ENCODE results near the gene EXTL1.

EXTL1 gene

GRCh38 chr1:26044971-26045721 is 23.6 kb downstream of the EXTL1 start:
- DNase-seq, result no peak

GRCh38 chr1:26045722-26046245 is 24.2 kb downstream of the EXTL1 start, which contains the start of gene SLC30A2:
TSS of gene SLC30A2 (minus strand) at chr1:26046118. CDS start at chr1:26045896, 222 bp downstream.
- DNase-seq, result no peak

GRCh38 chr1:26046246-26047095 is 24.9 kb downstream of the EXTL1 start:
- no peak for DNase-seq

GRCh38 chr1:26047278-26047874 is 25.8 kb downstream of the EXTL1 start:
- DNase-seq, result no peak

- no peak for DNase-seq
Observed at GRCh38 chr1:26049531-26050247, 28.1 kb downstream of the EXTL1 start.

GRCh38 chr1:26050248-26050640 is 28.7 kb downstream of the EXTL1 start:
- DNase-seq, result no peak

GRCh38 chr1:26053718-26054560 is 32.4 kb downstream of the EXTL1 start:
- no peak for DNase-seq

GRCh38 chr1:26055041-26055440 is 33.5 kb downstream of the EXTL1 start:
- DNase-seq, result no peak

GRCh38 chr1:26057189-26057588 is 35.6 kb downstream of the EXTL1 start:
- DNase-seq, result no peak

- DNase-seq, result no peak
Observed at GRCh38 chr1:26058052-26058595, 36.5 kb downstream of the EXTL1 start.

GRCh38 chr1:26059906-26060305 is 38.3 kb downstream of the EXTL1 start:
- DNase-seq, result no peak

GRCh38 chr1:26060832-26061574 is 39.4 kb downstream of the EXTL1 start:
- no peak for DNase-seq

GRCh38 chr1:26064553-26064952 is 43.0 kb downstream of the EXTL1 start:
- no peak for DNase-seq

GRCh38 chr1:26066160-26066559 is 44.6 kb downstream of the EXTL1 start:
- DNase-seq, result no peak

- no peak for DNase-seq
Observed at GRCh38 chr1:26066857-26067256, 45.3 kb downstream of the EXTL1 start.

- no peak for DNase-seq
Observed at GRCh38 chr1:26067432-26067911, 45.9 kb downstream of the EXTL1 start, which contains the start of gene TRIM63. TSS of gene TRIM63 (minus strand) at chr1:26067630. CDS start at chr1:26067494, 136 bp downstream.

GRCh38 chr1:26069941-26070295 is 48.3 kb downstream of the EXTL1 start:
- no peak for DNase-seq

GRCh38 chr1:26070296-26070962 is 48.9 kb downstream of the EXTL1 start:
- no peak for DNase-seq

GRCh38 chr1:26070963-26071342 is 49.4 kb downstream of the EXTL1 start:
- no peak for DNase-seq

GRCh38 chr1:26072305-26072704 is 50.7 kb downstream of the EXTL1 start:
- DNase-seq, result no peak

Data from activated gamma-delta T cell (primary cell).